Measurements from ENCODE around the gene C1QTNF4.

Gene C1QTNF4

DNA sequence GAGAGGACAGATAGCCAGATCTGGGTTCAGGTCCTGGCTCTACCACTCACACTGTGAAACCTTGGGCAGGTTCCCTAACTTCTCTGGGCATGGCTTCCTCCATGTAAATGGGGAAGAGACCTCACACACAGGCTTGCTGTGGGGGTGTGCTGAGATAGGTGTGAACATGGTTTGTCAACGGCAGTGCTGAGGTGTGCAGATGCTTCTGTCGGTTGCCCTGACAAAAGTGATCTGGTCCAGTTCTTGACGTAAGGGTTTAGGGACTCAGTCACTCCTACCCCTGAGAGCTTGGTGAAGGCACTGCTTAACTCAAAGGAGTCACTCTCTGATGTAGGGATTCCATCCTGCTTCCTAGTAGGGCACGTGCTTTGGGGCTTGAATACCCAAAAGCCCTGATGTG lies 2.0 kb downstream of the C1QTNF4 start:
- no peak for DNase-seq

GRCh38 chr11:47591764-47592163 lies 2.4 kb downstream of the C1QTNF4 start:
- no peak for DNase-seq

DNA sequence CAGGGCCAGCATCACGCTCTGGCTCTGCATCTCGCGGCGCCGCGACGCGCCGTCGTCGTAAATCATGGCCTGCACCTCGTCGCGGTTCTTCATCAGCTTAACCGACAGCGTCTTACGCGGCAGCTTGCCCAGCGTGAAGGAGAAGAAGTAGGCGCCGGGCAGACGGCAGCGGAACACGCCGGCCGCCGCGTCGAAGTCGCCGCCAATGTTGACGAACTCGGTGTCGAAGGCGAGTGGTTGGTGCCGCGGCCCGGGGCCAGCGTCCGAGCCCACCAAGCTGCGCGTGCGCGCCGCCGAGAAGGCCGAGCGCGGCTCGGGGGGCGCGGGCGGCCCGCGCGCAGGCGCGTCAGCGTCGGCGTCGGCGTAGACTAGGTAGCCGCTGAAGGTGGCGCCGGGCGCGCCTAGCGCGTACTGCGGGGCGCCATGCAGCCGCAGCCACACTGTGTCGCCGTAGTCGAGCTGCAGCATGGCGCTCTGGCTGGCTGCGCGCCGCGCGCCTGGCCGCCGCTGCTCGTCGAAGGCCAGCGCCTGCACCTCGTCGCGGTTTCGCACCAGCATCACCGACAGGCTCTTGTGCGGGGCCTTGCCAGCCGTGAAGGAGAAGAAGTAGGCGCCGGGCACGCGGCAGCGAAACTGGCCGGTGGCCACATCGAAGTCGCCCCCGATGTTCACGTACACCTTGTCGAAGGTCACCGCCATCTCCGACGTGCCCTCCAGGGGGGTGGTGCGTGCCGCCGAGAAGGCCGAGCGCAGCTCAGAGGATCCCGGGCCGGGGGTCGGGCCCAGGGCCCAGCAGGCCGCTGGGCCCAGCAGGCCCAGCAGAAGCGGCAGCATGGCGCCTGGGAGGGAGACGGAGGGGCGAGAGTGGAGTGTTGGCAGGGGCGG lies 4.0 kb downstream of the C1QTNF4 start:
- no peak for DNase-seq

DNA sequence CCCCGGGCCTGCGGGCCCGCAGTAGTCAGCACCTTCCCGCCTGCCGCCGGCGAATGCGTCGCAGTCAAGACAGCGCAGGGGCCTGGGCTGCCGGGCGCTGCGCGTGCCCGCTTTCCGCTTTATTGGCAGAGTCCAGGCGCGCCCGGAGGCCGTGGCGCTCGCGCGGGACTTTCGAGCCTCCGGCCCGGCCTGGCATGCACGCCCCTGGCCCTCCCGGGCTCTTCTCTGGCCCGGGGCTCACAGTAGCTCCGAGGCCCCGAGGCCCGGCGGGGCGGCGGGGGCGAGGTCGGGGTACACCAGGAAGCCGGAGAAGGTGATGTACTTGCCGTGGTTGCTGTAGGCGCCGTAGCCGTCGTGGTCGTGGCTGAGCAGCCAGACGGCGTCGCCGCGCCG lies 4.6 kb downstream of the C1QTNF4 start:
- DNase-seq, result no peak

DNA sequence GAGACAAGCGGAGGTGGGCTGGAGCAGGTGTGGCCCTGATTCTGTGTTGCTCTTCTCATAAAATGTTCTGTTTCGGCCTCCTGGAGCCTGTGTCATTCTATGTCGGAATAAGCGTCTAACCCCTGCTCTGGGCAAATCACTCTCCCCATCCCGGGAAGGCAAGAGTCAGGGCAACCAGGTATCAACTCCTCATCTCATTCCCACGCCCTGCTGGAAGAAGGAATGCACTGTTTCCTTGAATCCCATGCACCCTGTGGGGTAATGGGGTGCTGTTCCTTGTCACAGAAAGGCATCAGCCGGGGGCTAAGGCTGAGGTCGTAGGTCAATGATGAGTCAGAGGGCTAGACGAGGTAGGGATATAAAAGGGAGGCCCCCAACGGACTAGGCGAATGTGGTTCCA lies 5.1 kb downstream of the C1QTNF4 start:
- no peak for DNase-seq

DNA sequence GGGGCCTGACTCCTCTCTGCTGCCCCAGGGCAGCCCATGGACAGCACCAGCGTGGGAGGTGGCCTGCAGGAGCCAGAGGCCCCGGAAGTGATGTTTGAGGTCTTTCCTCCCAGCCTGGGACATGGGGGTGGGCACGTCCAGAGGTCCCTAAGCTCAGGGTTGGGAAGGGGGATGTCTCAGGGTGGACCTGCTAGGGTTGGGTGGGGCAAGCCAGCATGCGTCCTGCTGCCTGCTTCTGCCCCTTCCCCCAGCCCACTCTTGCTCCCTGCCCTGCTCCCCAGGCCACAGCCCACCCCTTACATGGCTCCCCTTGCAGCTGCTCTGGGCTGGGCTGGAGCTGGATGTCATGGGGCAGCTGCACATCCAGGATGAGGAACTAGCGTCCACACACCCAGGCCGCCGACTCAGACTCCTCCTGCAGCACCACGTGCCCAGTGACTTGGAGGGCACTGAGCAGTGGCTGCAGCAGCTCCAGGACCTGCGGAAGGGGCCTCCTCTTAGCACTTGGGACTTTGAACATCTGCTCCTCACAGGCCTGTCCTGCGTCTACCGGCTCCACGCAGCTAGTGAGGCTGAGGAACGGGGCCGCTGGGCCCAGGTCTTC lies 6.4 kb downstream of the C1QTNF4 start:
- DNase-seq, result peak in 1 of 2 donors; percentile 53

DNA sequence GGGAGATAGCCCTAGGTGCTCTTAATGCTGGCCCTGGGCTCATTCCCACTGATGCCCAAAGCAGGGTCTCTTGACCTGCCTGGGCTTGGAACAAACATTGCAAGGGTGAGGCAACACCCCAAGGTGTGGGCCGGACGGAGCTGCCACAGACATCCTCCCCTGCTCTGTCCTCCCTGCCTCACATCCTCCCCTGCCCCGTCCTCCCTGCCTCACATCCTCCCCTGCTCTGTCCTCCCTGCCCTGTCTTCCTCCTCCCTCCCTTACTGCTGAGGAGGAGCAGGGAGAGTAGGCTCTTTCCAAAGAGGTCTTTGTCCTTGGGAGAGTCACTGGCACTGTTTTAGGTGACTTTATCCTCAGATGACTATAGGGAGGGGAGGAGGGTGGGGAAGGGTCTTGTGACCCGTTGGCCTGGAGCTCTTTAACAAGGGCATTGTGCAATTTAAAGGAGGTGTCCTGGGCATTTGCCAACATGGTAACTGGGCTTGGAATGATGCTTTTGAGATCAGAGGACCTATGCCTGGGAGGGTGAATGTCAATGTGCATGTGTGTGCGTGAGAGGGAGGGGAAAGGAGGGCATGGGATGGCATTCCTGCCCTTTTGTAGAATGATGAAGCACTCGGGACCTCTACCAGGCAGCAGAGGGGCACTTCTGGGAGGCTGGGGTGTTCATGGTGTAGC lies 7.0 kb downstream of the C1QTNF4 start:
- DNase-seq, result no peak

- no peak for DNase-seq
Observed at GRCh38 chr11:47586098-47586855, 7.9 kb downstream of the C1QTNF4 start, which contains the start of gene FAM180B. TSS of gene FAM180B (plus strand) at chr11:47586678. CDS start at chr11:47586769, 91 bp downstream.

DNA sequence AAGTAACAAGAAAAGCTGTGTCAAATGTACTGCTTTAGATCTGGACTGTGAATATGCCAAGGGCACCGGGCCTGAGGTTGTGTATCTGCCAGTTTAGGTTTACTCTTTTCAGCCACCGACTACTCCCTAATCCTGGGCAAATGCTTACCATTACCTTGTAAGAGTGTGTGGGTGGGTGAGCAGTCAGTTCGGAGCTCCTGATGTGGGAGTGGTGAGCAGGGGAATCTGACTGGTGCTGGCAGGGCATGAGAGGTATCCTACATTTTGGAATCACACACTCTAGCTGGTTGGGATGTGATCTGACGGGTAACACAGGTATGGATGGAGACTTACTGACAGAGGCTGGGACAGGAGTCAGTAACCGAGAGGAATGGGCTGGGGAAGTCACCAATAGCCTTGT lies 10.4 kb downstream of the C1QTNF4 start:
- no peak for DNase-seq

GRCh38 chr11:47578524-47579494 lies 15.4 kb downstream of the C1QTNF4 start, which contains the start of the genes KBTBD4 and NDUFS3:
TSS of gene KBTBD4 (minus strand) at chr11:47578970. CDS start at chr11:47578951, 19 bp downstream.
TSS of gene NDUFS3 (plus strand) at chr11:47579074. CDS start at chr11:47579092, 18 bp downstream.
- DNase-seq, result peak; percentile 84 to 92

- DNase-seq, result no peak
Observed at GRCh38 chr11:47577460-47578041, 16.7 kb downstream of the C1QTNF4 start.

DNA sequence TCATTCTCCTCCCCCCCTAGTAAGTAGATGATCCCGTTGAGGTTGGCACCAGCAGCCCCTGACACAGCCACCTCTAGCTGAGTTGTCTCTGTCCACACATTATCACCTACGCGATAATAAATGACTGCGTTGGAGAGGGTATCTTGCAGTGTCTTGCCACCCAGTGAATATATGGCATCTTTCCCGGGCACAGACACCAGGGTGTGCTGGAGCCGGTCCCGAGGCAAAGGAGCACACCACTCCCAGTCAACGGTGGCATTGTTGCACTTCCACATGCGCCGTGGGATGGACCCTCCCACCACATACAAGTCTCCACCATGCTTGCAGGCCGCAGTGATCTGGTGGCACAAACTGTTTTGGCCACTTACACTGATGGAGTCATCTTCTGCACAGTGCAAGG lies 20.9 kb downstream of the C1QTNF4 start:
- DNase-seq, result no peak

DNA sequence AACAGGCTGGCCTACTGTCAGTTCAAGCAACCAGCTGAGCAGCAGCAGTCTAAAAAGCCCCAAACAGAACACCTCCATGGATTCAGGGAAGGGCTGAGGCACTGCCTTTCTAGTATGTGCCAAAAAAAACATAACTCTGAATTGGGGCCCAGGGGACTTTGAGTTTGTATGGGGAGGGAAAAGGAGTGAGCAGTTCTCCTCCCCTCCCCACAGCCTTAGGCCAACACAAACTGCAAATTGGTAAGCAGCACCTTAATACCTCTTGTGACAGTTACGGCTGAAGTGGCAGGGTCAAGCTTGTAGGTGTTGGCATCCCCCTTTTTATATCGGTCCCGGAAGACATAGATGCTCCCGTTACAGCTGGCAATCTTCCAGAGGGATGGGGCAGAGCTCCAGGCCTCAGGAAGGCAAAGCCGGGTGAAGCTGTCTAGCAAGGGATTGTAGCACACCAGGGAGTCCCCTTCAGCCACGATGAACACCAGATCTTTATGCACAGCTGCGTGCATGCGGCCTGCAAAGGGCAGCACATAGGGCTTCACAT lies 21.4 kb downstream of the C1QTNF4 start:
- DNase-seq, result no peak

GRCh38 chr11:47571895-47572294 lies 22.3 kb downstream of the C1QTNF4 start:
- DNase-seq, result no peak

- DNase-seq, result no peak
Observed at GRCh38 chr11:47571357-47571729, 22.9 kb downstream of the C1QTNF4 start.

DNA sequence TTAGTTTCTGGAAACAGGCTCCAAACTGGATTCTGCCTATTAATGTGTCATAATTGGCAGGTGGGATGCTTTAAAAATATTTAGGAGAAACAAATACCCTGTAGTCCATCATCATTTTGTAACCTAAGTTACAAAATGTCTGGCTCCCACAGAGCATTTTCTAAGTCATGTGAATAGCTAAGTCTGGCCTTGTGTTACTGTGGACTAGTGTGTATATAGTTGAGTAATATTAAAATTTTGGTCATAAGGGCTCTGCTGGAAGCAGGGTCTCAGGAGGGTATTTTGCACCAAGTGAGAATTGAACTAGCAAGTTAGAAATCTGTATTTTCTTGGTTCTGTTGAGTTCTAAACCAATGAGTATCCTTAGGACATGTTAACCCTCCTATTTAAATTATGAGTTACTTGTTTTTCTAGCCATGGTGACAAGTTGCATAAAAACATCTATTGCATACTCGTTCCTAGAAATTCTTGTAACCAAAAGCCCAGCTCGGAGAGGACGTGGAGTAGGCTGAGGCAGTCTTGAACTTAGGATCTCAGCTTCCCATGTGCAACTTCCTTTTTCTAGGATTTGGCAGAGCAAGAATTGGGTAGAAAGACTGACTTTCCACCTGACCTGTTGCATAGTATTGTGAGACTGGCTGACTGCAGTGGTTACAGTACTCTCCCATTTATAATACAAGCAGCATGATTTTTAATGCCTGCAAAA lies 23.4 kb downstream of the C1QTNF4 start:
- DNase-seq, result no peak

GRCh38 chr11:47569646-47570045 lies 24.6 kb downstream of the C1QTNF4 start:
- DNase-seq, result no peak

GRCh38 chr11:47566149-47566698 lies 28.0 kb downstream of the C1QTNF4 start:
- no peak for DNase-seq

DNA sequence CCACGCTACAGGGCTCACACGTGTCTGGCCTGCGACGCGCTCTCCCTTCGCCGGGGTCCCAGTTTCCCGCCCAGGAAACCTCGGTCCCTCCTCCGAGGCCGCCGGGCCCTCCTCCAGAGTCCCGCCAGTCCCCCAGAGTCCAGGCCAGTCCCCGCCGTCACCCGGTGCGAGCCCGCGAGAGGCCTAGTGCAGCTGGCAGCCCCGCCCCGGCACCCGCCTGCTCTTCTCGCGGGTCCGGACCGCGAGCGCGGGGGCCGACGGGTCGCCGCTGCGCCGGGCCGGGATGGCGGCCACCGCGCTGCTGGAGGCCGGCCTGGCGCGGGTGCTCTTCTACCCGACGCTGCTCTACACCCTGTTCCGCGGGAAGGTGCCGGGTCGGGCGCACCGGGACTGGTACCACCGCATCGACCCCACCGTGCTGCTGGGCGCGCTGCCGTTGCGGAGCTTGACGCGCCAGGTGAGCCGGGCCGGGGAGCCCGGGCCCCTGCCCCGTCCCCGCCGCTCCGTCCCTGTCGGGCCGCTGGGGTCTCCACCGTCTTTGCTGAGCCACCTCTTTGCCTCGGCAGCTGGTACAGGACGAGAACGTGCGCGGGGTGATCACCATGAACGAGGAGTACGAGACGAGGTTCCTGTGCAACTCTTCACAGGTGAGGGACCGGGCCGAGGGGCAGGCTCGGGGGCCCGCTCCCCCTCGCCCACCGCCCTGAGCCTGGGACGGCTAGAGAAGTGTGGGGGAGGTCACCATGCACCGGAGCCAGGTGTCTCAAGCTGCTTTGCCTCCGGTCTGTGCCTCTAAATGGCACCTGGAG lies 28.7 kb downstream of the C1QTNF4 start, which contains the start of gene PTPMT1:
TSS of gene PTPMT1 (plus strand) at position 260 of the 809 bp plus-strand sequence. CDS start at position 284, 24 bp downstream.
- peak; percentile 68 to 69 for DNase-seq

Measured in CD4-positive, alpha-beta T cell treated with Interleukin-1 beta for 1 hour (primary cell).